CD4-positive, alpha-beta T cell treated with Interleukin-6 for 4 hours (primary cell): ENCODE measurements around the gene CYLD.
A peak's percentile ranks its signal among the peaks of the same experiment; 100 is the strongest.

Experiments
- DNase-seq: peaks from one replicate; pipeline ENCODE4 v3.0.0-alpha.2; 2020; ENCODE audit warnings: mixed read lengths

CYLD gene

DNA sequence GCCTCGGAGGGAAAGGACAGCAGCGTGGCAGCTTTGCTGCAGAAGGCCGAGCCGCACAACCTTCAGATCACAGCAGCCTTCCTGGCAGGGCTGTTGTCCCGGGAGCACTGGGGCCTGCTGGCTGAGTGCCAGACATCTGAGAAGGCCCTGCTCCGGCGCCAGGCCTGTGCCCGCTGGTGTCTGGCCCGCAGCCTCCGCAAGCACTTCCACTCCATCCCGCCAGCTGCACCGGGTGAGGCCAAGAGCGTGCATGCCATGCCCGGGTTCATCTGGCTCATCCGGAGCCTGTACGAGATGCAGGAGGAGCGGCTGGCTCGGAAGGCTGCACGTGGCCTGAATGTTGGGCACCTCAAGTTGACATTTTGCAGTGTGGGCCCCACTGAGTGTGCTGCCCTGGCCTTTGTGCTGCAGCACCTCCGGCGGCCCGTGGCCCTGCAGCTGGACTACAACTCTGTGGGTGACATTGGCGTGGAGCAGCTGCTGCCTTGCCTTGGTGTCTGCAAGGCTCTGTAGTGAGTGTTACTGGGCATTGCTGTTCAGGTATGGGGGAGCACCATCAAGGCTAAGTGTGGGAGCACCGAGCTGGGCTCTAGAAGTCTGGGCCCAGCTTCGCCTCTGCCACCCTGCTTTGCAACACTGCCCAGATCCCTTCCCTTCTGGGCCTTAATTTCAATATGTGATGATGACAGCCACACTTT is 29.9 kb upstream of the CYLD start:
- no peak for DNase-seq

DNA sequence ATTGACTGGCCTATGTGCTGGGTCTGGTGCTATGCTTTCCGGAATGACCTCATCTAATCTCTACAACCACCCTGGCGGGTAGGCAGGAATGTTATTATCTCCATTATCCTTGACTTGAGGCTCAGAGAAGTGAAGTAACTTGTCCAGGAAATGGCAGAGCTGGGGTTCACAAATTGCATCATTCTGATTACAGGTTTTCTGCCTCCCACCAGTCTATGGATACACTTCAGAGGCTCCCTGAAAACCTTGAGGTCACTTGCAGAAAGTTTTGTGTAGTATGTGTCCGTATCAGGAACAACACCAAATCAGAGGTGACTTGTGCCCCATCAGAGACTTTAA is 29.4 kb upstream of the CYLD start:
- no peak for DNase-seq

DNA sequence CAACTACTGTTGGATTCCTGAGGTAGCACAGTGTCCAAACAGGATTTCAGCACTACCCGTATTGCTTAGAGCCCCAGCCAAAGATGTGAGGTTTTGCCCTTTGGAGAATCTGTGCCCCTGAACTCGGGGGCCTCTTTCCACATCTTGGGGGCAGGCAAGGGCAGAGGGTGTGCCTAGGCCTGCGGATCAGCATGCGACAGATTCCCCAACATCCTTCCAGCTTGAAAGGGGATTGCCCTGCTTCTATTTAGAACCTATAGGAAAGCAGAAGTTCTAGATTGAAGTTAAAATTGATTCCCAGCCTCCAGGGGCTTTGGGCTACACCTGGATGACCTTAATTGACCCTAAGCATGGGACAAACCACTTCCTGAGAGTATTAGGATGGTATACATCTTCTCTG is 28.9 kb upstream of the CYLD start:
- no peak for DNase-seq

DNA sequence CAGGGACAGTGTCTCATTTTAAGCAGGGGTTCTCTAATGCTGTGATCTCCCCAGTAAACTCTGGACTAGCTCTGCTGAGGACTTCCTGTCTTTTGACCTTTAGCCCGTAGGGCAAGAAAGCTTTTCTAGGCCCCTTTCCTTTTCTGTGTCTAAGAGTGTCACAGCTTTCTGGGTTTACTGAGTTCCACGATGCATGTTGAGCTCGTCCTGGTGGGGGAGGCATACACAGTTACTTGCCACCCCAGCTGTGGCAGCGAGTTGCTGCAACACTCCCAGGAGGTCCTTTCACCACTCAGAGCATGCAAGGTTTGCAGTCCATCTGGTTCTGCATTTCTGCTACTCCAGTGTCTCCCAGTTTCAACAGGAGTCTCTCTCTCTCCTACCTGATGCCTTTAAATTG is 24.8 kb upstream of the CYLD start:
- no peak for DNase-seq

DNA sequence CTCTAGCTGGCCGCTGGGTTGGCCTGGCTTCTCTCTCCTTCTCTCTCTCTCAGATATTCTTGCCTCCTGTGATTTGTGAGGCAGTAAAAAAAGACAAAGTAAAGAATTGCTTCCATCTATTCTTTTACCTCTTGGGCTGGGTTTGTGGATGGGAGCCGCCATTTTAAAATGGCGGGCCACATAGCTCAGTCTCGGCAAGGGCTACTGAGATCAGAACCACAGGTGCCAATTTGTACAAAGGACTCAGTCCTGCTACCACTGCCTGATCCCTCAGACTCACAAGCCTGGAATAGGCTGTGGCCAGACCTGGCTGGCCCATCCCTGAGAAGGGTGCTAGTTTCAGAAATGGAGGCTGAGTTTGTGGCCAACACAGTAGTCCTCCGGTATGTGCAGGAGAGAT is 24.4 kb upstream of the CYLD start:
- DNase-seq: no peak

DNA sequence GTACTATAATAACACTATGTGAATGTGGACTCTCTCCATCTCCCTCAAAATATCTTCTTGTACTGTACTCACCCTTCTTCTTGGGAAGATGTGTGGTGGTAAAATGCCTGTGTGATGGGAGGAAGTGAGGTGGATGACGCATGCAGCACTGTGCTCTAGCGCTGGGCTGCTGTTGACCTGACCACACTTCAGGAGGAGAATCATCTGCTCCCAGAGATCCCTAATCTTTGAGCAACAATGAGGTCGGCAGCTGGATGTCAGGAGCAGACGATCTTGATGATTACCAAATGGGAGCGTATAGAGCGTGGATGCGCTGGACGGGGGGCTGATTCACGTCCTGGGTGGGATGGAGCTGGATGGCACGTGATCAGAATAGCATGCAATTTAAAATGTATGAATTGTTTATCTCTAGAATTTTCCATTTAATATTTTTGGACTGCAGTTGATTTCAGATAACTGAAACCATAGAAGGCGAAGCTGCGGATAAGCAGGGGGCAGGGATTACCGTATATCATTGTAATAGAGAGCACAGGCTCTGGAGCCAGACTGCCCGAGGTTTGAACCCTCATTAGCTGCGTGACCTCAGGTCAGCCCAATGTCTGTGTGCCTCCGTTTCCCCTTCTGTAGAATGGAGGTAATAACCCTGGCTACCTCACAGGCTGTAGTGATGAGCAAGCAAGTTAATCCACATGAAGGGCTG is 23.7 kb upstream of the CYLD start:
- DNase-seq: no peak

DNA sequence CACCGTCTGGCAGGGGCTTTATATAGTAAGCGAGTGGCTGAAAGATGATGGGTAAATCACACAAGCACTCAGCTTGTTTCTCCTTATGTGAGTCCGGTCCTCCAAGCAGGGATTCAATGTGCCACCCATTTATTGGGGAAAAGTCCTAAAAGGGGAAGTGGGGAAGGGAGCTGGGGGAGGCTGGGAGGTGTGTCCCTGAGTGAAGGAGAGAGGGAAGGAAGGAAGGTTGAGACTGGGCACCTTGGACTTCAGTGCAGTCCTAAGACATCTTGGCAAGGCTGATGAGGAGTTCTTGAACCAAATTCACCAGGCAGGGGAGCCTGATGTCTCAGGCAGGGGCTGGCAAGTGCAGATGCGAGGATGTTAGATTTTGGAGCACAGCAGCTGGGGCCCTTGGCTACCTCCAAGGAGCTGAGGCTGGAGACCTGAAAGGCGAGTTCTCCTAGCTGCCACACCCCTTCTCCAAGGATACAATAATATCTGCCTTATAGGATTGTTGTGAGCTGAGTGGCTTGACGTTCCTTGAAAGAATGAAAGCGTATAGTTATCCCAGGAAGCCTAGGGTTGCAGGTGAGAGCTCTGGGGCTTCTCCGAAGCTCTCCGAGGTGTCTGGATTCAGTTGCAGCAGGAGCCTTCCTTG is 23.0 kb upstream of the CYLD start:
- DNase-seq: no peak

DNA sequence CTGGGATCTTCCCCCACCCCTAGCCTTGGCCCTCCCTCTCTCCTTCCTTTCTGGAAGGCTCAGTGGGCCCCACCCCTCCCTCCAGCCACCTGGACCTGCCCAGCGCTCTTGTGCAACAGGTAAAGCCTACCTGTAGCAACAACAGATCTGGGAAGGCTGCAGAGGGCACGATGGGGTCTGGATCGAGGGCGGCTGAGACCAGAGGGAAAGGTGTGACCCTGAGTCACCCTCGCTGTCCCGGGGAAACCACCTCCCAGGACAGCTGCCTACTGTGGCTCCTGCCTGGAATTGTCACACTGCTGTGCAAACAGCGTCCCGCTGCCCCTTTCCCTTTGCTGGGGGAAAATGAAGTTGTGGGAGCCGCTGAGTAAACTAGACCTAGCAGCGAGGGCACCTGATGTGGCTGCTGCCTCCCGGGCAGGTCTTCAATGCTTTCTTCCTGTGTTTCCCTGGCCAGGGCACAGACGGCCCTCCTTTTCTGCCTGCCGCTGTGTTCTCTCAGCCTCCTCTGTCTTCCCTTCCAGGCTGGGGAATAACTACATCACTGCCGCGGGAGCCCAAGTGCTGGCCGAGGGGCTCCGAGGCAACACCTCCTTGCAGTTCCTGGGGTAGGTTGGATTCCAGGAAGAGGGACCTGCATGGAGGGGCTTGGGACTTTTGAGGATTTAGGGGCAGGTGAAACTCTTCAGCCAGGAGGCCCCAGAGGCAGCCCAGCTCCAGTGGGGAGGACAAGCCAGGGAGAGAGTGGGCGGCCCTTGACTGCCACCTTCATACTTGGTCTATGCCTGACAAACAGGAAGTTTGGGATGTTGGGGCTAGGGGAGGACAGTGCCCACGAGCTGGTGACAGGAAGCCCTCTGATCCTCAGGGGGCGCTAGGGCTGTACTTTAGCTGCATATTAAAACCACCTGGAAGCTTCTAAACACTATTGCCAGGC is 22.2 kb upstream of the CYLD start:
- peak; percentile 58 for DNase-seq

DNA sequence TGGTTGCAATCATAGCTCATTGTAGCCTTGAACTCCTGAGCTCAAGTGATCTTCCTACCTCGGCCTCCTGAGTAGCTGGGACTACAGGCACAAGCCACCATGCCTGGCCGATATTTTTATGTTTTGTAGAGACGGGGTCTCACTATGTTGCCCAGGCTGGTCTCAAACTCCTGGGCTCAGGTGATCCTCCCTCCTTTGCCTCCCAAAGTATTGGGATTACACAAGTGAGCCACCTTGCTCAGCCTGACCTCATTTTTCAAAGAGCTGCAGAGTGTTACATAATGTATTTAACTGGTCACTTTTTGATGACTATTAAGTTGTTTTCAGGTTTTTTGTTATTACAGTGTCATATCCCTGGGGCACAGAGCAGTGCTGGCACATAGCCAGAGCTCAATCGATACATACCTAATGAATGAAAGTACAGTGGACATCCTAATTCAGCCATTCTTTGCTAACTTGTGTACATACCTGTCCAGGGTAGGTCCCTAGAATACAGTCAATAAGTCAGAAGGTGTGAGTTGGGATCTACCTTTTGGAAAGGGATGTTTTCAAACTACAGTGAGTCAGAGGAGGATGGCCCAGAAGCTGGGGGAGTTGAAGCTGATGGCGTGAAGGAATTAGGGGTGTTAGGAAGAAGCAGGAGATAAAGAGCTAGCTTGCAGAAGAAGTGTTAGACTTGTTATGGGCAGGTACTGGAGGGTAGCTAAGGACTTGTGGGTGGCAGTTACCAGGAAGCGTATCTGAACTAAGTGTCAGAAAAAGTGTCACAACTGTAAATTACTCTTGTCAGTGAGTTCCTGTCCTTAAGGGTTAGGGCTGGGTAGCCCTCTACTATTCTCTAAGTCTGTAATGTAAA is 20.1 kb upstream of the CYLD start:
- DNase-seq: no peak

DNA sequence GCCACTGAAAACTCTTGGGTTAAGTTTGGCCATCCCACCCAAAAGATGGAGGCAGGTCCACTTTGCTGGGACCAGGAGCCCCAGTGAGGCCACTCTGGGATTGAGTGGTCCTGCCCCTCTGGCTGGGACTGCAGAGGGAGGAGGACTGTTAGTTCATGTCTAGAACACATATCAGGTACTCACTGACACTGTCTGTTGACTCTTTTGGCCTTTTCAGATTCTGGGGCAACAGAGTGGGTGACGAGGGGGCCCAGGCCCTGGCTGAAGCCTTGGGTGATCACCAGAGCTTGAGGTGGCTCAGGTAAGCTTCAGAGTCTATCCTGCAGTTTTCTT is 19.5 kb upstream of the CYLD start:
- DNase-seq: no peak

DNA sequence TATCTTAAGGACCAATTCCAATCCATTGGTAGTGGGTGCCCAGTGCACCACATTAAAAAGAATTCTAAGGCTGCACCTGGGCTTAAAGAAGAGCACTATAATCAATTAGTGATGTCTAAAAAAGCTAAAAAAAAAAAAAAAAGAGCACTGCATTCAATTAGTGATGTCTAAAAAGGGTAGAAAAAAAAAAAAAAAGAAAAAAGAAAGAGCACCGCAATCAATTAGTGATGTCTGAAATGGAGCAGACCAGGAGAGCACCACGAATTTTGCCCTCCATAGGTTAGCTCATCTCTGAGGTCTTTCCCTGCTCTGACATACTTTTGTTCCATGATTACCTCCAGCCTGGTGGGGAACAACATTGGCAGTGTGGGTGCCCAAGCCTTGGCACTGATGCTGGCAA is 18.9 kb upstream of the CYLD start:
- no peak for DNase-seq

DNA sequence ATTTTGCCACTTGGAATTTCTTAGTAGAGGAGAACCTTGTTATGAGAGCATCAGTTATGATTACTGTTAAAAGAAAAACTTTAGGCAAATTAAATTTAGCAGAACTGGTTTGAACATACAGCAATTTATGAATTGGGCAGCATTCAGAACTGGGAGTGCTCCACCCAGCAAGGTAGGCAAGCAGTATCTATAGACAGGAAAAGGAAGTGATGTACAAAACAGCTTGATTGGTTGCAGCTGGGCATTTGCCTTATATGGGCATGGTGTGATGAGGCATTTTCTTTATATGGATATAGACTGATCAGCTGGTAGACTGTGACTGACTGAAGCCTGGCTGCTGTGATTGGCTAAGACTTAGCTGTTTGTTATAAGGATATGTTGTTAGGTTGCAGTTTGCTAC is 17.6 kb upstream of the CYLD start:
- no peak for DNase-seq

DNA sequence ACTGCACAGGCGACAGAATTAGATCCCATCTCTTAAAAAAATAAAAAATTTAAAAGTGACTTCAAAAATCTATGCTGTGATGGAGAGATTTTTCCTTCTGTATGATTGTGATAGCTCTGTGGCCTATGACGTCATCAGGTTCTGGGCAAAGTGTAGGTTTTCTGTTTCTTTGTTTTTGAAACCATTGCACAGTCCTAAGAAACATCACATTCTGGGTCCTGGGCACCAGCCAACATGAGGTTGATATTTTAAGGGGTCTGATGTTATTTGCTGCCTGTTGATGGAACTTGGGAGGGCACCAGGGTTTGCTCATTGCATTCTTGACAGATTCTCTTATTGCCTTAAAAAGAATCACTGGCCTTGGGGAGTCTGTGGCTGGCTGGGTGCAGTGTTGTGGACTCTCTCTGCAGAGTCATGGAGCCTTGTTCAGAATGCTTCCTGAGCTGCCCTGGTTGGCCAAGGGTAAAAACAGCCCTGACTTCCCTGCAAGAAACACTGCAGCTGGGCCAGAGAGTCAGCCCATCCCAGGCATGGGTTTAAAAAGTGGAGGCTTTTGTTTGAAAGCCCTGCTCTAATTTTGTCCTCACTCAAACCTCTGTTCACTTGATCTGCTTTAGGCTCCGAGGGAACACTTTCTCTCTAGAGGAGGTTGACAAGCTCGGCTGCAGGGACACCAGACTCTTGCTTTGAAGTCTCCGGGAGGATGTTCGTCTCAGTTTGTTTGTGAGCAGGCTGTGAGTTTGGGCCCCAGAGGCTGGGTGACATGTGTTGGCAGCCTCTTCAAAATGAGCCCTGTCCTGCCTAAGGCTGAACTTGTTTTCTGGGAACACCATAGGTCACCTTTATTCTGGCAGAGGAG is 10.5 kb upstream of the CYLD start:
- DNase-seq: peak; percentile 62

DNA sequence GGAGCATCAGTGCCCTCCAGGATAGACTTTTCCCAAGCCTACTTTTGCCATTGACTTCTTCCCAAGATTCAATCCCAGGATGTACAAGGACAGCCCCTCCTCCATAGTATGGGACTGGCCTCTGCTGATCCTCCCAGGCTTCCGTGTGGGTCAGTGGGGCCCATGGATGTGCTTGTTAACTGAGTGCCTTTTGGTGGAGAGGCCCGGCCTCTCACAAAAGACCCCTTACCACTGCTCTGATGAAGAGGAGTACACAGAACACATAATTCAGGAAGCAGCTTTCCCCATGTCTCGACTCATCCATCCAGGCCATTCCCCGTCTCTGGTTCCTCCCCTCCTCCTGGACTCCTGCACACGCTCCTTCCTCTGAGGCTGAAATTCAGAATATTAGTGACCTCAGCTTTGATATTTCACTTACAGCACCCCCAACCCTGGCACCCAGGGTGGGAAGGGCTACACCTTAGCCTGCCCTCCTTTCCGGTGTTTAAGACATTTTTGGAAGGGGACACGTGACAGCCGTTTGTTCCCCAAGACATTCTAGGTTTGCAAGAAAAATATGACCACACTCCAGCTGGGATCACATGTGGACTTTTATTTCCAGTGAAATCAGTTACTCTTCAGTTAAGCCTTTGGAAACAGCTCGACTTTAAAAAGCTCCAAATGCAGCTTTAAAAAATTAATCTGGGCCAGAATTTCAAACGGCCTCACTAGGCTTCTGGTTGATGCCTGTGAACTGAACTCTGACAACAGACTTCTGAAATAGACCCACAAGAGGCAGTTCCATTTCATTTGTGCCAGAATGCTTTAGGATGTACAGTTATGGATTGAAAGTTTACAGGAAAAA is 9.7 kb upstream of the CYLD start:
- no peak for DNase-seq

DNA sequence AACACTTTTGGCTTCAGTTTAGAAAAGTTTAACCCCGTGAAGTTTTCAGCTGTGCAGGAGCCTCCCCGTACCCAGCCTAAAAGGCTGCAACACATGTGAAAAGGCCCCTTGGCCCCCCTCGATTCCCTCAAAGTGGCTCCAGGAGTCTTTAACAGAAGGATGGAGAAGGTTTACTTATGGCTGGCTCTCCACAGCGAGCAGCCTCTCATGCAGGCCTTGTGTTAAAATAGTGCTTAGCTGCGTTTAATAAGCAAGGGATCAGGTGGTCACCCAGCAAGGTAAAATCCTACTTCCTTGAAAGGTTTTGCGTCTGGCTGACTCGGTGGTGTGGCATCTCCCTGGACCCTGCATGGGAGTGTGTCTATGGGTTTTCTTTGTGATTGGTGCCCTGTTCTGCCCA is 8.4 kb upstream of the CYLD start:
- no peak for DNase-seq

DNA sequence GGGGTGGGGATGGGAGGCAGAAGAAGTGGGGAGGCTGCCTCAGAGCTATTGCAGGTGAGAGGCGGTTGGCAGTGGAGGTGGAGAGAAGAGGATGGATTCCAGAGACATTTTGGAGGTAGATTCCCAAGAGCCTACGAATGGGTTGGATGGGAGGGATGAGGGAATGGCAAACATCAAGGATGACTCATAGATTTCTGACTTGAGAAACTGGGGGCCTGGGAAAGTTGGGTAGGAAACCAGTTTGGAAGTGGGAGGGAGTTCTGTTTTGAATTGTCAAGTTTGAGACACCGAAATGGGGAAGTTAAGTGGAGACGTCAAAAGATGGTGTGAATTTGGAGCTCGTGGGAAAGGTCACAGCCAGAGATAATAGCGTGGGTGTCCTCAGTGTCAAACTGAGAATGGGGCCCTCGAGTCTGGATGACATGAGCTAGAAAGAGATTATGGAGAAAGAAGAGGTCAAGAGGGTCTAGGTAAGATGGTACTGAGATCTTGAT is 6.2 kb upstream of the CYLD start:
- no peak for DNase-seq

DNA sequence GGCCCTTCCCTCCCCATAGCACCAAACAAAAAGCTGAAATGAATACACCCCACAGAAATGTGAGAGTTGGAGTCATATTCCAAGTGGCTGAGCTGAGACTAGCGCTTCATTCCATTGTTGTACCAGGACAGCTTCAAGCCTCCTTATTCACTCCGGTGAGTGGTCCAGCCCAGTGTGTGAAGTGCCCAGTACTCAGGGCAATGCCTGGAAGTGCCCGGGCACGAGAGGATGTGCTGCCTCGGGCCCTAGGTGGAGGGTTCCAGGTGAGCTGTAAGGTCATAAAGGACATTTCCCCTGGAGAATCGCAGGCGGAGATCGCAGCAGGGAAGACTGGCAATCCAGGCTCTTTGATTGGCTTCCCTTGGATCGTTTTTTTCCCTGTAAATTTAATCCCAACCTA is 5.4 kb upstream of the CYLD start:
- no peak for DNase-seq

DNA sequence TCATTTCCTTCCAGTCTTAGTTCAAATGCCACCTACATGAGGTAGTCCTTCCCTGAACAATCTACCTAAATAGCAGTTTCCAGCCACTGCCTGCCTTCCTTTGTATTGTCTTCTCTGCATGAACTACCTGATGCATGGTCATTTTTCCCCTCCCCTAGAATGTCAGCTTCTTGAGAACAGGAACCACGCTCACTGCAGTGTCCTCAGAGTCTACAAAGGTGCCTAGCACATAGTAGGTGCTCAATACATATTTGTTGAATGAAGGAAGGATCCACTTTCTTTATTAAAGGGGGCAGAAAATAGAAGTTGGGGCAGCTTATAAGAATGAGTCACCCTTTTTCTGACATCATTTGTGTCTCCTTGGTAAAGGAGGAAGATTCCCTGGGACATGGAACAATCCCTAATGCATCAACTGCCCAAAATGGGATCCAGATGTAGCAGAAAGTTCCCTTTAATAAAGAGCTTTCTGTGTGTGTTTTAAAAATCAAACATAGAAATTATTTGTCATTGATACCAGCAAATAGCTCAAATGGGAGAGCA is 4.4 kb upstream of the CYLD start:
- DNase-seq: no peak

DNA sequence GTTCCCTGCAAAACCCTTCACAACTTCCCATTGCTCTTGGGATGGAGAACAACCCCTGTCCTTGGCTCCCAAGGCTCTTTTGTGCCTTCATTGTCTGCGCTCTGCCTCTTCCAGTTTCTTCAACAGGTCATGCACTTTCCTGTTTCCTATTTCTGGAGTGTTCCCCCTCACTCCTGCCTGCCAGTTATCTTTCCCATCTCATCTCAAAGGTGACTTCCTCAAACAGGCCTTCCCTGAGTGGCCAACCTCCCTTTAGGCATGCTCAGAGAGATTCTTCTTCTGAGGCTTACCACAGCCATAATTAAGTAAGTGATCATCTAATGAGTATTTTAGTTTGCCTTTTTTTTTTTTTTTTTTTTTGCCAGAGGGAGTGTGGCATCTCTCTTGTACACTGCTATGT is 2.9 kb upstream of the CYLD start:
- DNase-seq: no peak

DNA sequence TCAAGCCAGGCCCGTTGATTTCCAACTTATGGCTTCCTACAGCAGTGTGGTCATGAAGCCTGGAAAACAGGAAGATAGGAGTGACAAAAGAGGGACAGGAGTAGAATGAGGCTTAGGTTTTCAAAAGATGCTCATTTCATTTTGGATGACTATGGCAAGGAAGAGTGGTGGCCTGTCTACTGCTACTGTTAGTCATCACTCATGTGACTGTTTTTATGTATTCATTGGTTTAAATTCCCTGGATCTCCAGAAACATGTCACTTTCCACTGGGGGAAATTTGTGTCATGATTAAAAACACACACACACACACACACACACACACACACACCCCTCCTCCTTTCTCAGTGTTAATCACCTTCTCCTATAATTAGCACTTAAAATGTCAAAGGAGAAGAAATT is 1.1 kb upstream of the CYLD start:
- DNase-seq: no peak
